SK-N-SH (cell line): ENCODE results near the gene PRIMPOL.

Experiments
- CTCF ChIP-seq: fragments of 200-600 bp; sonication (generic); IDR thresholded peaks from 2 replicates; pipeline ENCODE4 v1.6.1; 2017; ENCODE audit warnings: antibody characterized with exemption, mild to moderate bottlenecking, moderate library complexity
- FOXM1 ChIP-seq: IDR thresholded peaks from 2 replicates; pipeline ENCODE4 v1.4.0; 2012; ENCODE audit warnings: low read depth, mild to moderate bottlenecking
- GABPA ChIP-seq: IDR thresholded peaks from 2 replicates; pipeline ENCODE4 v1.4.0; 2012; ENCODE audit warnings: low read depth, mild to moderate bottlenecking
- MAX ChIP-seq: IDR thresholded peaks from 2 replicates; pipeline ENCODE4 v1.4.0; 2012; ENCODE audit warnings: low read depth
- POLR2AphosphoS5 ChIP-seq: IDR thresholded peaks from 2 replicates; pipeline ENCODE4 v1.6.1; 2012; ENCODE audit warnings: low read depth, low read length
- TCF12 ChIP-seq: IDR thresholded peaks from 2 replicates; pipeline ENCODE4 v1.4.0; 2012

GRCh38 chr4:184733654-184734524 is 84.4 kb downstream of the PRIMPOL start, which contains the start of gene CENPU:
- no peak for TF ChIP-seq CTCF
- peak; percentile 63; the same call in 1 of the 2 replicates for TF ChIP-seq FOXM1
- TF ChIP-seq MAX, result peak; percentile 94
- peak; percentile 80 for TF ChIP-seq POLR2AphosphoS5
- peak; percentile 58; the same call in 1 of the 2 replicates for TF ChIP-seq TCF12
- TF ChIP-seq GABPA, result peak; percentile 32; the same call in 1 of the 2 replicates
